HG02678 (cell line): ENCODE data around the gene TBC1D24.
"Not testable (repeated sequence)": the region's sequence is repeated elsewhere in the genome, so short reads cannot be mapped to it uniquely, and the experiment has no call there.

Source experiments
- ATAC-seq: cut with Tn5 transposase; IDR thresholded peaks from one replicate; pipeline ENCODE4 v1.9.1; 2021; ENCODE audit warnings: mild to moderate bottlenecking, moderate library complexity; ENCODE audit not compliant: unreplicated experiment

Gene TBC1D24

GRCh38 chr16:2529961-2530628 lies 55.2 kb downstream of the TBC1D24 start:
- no peak for ATAC-seq

GRCh38 chr16:2530629-2531318 lies 55.8 kb downstream of the TBC1D24 start:
- ATAC-seq: no peak

DNA sequence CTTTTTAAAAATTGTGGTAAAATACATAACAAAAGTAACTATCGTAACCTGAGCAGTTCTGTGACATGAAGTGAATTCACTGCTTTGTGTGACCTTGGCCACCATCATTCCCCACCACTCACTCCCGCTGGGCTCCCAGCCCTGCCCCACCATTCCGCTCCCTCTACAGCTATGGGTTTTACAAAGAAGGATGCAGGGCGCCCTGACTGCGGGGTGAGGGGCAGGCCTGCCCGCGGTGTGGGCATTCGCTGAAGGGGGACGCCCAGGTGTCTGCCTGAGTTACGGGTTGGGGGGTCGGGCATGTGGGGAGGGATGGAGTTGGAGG lies 56.4 kb downstream of the TBC1D24 start, which contains the start of gene CEMP1:
Gene CEMP1 (minus strand): TSS at position 38 of the 325 bp plus-strand sequence. CDS start 335 bp downstream, outside the sequence.
- peak; percentile 2 for ATAC-seq

- peak; percentile 84 for ATAC-seq
Observed at GRCh38 chr16:2531696-2532493, 57.0 kb downstream of the TBC1D24 start.

DNA sequence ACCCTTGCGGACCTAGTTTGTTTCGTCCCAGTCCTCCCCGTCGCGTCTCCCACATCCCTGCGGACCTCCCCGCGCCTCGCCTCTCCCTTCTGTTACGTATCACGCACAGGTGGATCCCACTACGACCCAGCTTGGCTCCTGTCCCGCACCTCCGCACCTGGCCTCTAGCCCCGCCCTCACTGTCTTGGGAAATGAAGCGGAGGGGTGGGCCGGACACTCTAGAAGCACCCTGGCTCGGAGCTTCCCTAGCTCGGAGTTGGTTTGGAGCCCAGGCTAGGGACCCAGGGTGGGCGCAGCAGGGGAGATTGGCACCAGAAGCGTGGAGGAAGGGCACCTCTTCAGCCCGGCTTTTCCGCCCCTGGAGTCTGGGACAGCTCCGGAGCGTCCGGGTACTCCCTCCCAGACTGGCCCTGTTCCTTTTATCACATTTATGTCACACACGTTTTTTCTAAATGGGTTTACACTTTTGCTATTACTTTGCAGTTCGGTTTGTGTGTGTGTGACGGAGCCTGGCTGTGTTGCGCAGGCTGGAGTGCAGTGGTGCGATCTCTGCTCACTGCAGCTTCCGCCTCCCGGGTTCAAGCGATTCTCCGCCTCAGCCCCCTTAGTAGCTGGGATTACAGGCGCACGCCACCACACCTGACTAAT lies 57.7 kb downstream of the TBC1D24 start:
- no peak for ATAC-seq

- ATAC-seq: not testable (repeated sequence)
Observed at GRCh38 chr16:2533142-2533755, 58.3 kb downstream of the TBC1D24 start.

- no peak for ATAC-seq
Observed at GRCh38 chr16:2533912-2534311, 59.0 kb downstream of the TBC1D24 start.

DNA sequence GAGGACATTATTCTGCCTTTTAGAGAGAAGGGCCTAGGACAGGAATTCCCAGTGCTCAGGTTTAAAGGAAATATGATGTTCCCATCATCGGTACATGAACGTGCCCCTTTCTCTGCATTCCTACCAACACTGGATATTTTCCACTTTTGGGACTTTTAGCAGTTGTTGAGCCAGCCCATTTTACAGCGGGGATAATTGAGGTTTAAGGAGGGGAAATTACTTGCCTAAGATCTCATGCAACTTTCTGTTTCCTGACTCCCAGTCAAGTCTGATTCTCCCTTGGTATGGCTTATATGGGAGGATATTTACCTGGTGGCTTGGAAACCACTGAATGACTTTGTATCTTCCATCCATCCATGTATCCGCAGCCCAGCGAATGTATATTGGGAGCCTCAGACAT lies 59.4 kb downstream of the TBC1D24 start:
- not testable (repeated sequence) for ATAC-seq

DNA sequence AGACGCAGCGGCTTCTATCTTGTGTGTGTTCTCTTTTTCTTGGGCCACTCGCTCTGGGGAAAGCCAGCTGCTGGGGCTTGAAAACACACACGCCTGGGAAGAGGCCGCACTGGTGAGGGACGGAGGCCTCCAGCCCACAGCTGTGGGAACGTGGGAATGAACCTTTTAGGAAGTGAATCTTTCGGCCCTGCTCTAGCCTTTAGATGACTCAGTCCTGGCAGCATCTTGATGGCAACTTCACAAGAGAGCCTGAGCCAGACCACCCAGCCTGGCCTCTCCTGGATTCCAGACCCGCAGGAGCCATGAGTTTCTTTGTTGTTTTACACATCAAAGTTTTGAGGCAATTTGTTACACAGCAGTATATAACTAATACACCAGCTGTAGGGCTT lies 60.7 kb downstream of the TBC1D24 start:
- ATAC-seq: no peak

DNA sequence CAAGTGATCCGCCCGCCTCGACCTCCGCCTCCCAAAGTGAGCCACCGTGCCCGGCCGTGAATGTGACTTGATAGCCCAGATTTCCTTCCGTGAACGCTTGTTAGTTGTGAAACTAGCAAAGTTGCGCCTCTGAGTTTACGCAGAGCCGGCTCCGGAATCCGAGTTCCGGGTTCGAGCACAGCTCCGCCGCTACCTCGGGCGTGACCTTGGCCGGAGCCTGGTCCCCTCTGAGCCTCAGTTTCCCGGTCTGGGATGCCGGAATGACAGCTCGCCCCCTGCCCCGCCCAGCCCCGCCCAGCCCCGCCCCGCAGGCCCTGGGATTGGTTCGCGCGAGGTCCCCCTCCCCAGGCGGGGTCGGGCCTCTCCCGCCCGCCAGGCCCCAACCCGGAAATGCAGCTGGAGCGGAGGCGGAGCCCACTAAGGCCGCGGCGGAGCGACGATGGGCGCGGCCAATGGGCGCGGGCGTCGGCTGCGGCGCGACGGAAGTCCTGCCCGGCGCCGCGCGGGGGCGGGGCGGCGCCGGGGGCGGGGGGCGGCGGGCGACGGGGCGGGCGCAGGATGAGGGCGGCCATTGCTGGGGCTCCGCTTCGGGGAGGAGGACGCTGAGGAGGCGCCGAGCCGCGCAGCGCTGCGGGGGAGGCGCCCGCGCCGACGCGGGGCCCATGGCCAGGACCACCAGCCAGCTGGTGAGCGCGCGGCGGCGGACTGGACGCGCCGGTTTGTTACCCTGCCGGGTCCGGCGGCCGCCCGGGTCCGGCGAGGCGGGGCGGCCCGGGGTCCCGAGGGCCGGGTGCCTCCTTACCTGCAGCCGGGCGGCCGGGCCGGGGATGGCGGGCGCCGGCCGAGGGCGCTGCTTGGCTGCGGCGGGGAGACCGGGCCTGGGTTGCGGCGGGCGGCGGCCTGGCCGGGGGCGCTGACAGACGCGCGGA lies 62.8 kb downstream of the TBC1D24 start, which contains the start of gene PDPK1:
Gene PDPK1 (plus strand): TSS at position 571 of the 929 bp plus-strand sequence. CDS start 92 bp downstream, at position 663.
- ATAC-seq: peak; percentile 89

GRCh38 chr16:2539192-2539844 lies 64.4 kb downstream of the TBC1D24 start:
- ATAC-seq: not testable (repeated sequence)

DNA sequence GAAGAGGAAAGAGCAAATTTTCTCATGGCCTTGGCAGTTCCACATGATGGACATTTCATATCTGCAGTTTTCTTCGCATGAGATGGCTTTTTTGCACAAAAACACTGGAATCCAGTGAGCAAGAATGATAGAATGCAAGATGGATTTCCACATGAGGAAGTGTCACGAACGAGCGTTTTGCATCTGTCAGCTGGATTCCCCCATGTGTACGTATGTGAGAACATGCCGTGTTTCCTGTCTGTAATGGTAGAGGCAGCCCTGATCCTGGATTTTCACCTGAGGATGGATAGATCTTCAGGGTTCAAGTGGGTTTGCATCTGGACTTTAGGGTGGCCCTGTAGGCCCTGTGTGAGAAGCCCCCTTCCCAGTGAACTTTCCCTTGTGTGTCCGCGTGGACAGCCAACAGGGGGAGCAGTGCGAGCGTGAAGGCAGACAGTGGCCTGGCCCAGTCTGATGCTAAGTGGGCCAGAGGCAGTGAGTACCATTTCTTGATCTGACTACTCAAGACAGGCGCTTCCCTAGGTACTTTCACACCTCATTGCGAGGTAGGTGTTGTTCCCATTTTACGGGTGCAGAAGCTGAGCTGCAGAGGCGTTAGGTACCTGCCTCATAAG lies 65.0 kb downstream of the TBC1D24 start:
- ATAC-seq: not testable (repeated sequence)

DNA sequence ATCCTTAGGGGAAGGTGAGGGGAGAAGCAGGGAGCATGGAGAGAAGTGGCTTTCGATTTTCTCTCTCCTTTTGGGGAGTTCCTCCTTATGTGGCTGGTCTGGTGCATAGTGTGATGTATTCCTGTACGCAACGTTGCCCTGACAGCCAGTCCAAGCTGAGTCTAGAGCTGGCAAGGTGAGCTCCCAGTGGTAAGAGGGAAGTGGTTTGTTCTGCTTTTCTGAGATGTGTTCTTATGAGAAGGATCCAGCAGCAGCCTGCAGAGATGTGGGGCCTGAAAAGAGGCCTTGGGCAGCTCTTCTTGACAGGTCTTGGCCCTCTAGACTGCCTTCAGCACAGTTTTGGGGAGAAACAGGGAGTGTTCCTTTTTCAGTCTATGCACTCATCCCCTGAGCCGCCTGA lies 66.0 kb downstream of the TBC1D24 start:
- ATAC-seq: not testable (repeated sequence)

GRCh38 chr16:2541409-2541808 lies 66.5 kb downstream of the TBC1D24 start:
- ATAC-seq: not testable (repeated sequence)

- not testable (repeated sequence) for ATAC-seq
Observed at GRCh38 chr16:2543771-2544170, 68.8 kb downstream of the TBC1D24 start.

- ATAC-seq: not testable (repeated sequence)
Observed at GRCh38 chr16:2550283-2550878, 75.5 kb downstream of the TBC1D24 start.

DNA sequence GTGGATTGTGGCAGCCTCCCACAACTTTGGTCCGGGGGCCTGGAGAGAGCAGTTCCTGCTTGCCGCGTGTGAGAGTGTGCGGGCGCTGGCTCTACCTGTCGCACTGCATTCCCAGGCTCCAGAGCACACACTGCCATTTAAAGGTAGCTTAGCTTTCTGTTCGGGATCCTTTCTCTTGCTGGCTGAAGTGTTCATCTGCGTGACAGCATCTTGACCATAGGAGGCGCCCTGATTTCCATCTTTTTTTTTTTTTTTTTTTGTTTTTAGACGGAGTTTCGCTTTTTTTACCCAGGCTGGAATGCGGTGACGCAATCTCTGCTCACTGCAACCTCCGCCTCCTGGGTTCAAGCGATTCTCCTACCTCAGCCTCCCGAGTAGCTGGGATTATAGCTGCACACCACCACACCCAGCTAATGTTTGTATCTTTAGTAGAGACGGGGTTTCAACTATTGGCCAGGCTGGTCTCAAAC lies 76.5 kb downstream of the TBC1D24 start:
- ATAC-seq: not testable (repeated sequence)
